Tibial nerve (tissue), 3 donors: ENCODE measurements around the gene DLGAP1.

ENCODE experiments used
- POLR2A ChIP-seq, 2 donors: fragments of 450-650 bp; IDR thresholded peaks; one replicate each; pipeline ENCODE4 v1.6.1; 2017; ENCODE audit warnings: antibody characterized with exemption in 2 of 2, mild to moderate bottlenecking in 2 of 2, moderate library complexity in 2 of 2
- TF ChIP-seq, protein P1 (sequence below), 5 experiments: fragments of 200-600 bp in 3 of 5; fragments of 450-650 bp in 2 of 5; sonication (generic) in 3 of 5; IDR thresholded peaks; one replicate each; pipeline ENCODE4 v1.5.1; 2016 to 2019; ENCODE audit warnings: antibody characterized with exemption in 5 of 5, mild to moderate bottlenecking in 3 of 5, moderate library complexity in 2 of 5

DNA sequence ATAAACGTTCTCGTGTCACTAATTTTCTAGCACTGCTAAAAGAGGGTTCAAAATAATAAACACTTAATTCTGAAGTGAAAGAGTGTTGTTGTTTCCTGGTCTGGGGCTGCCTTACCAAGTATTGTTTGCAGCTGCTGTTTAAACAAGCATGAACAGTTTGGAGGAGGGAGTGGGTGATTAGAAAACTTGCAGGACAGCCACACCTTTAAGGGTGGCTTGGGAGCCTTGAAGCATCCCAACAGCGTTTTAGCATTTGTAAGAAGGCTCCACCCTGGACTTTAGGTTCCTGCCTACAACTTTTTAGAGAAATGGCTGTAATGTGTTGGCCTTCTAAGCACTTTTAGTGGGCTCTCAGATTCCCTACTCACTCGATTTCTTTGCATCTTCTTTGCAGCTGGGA, 633.6 kb downstream of the DLGAP1 start:
- TF ChIP-seq, protein P1, sequence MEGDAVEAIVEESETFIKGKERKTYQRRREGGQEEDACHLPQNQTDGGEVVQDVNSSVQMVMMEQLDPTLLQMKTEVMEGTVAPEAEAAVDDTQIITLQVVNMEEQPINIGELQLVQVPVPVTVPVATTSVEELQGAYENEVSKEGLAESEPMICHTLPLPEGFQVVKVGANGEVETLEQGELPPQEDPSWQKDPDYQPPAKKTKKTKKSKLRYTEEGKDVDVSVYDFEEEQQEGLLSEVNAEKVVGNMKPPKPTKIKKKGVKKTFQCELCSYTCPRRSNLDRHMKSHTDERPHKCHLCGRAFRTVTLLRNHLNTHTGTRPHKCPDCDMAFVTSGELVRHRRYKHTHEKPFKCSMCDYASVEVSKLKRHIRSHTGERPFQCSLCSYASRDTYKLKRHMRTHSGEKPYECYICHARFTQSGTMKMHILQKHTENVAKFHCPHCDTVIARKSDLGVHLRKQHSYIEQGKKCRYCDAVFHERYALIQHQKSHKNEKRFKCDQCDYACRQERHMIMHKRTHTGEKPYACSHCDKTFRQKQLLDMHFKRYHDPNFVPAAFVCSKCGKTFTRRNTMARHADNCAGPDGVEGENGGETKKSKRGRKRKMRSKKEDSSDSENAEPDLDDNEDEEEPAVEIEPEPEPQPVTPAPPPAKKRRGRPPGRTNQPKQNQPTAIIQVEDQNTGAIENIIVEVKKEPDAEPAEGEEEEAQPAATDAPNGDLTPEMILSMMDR (IDR thresholded peaks at IDR 0.05) = no peak
- TF ChIP-seq POLR2A (IDR thresholded peaks at IDR 0.05) = no peak
